Astrocyte of the hippocampus (primary cell): ENCODE results near the gene PRR7.

Experiments
- DNase-seq: peaks from one replicate; pipeline ENCODE4 v3.0.0; 2011; ENCODE audit warnings: low read depth, low spot score

The PRR7 gene

DNA sequence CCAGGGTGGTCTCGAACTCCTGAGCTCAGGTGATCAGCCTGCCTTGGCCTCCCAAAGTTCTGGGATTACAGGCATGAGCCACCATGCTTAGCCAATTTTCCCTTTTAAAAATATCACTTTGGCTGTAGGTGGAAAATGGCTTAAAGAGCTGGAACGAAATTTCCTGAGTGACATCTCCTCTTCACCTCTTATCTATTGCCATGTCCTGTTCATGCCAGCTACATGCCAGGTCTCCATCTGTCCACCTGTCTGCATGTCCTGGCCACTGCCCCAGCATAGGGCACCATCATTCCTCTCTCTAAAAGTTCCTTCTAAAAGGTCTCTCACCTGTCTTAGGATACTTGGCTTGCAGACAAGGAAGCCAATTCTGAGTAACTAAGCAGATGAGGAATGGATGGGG lies 22.9 kb upstream of the PRR7 start:
- DNase-seq, result no peak

DNA sequence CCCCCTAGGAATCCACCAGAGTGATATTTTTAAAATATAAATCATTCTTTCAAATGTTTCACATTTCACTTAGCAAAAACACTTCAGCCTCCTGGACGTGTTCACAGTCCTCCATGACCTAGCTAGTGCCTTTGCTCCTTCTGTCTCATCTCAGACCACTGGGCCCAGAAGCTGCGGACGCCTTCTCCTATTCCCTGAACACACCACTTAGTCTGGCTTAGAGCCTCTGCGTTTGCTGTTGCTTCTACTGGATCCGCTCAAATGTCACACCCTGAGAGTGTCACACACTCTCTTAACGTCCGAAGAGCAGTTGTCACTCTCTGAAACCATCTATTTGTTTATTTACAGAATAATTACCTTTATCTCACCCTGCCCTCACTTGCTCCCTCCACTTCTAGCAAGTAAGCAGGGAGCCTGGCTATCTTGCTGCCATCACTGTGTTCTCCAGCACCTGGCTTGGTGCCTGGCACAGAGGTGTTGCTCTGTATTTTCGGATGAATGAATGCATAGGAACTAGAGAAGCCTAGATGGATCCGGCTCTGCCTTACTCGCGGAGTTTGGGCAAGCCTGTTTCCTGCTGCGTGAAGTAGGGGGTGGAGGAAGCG lies 21.3 kb upstream of the PRR7 start:
- DNase-seq, result no peak

DNA sequence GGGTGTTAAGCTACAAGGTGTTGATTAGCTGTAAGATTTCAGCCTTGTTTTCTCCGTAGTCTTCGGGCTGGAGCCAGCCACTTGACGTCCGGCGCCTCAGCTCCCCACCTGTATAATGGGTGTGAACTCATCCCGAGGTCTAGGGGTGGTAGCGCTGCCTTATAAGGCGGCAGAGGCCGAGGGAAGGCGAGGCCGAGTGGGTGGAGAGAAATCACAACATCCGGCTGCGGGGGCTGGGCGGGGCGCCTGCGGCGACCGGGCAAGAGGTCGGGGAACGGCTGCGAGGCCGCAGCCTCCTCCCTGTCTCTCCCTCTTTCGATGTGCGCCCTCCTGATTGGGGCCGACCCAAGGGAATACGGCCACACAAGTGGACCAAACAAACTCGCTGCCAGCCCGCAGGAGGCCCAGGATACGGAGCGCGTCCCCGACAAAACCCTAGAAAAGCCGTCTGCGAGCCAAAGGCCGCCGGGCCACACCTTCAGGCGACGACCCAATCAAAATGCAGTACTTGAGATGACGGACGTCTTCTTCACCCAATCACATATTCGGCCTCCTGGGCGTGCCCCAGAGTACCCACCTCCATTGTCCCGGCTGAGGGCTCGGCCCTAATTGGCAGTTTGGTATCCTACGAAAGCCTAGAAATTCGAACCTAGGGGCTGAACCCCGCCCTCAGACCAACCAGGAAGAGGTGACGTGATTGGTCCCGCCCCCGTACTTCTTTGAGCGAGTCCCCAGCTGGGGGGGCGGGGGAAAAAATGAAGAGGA lies 20.6 kb upstream of the PRR7 start:
- DNase-seq, result peak; percentile 100

DNA sequence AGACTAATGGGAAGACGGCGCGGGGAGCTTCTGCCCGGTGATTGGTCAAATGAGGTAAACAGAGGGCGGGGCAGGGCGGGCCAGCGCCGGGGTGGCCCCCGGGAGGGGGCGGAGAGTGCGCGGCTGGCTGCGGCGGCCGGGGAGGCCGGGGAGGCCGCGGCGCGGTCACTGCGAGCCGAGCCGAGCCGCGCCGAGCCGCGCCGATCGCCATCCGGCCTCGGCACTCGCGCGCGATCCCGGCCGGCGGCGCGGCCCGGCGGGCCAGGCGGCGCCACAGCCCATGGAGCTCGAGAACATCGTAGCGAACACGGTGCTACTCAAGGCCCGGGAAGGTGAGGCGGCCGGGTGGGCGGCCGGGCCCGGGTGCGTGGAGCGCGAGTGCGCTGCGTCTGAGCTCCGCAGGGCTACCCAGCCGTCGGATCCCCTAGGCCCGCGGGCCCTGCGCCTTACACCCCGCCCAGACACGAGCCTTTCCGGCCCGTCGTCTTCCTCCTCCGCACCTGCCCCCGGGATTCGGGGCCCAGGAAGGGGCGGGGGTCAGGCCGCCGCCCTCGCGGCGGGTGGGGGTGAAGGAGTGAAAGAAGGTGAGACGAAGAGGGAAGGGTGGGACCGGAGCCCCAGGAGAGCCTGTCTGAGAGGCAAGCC lies 19.9 kb upstream of the PRR7 start, which contains the start of gene GRK6:
Gene GRK6 (plus strand): TSS at position 111 of the 645 bp plus-strand sequence. CDS start 170 bp downstream, at position 281.
- no peak for DNase-seq

DNA sequence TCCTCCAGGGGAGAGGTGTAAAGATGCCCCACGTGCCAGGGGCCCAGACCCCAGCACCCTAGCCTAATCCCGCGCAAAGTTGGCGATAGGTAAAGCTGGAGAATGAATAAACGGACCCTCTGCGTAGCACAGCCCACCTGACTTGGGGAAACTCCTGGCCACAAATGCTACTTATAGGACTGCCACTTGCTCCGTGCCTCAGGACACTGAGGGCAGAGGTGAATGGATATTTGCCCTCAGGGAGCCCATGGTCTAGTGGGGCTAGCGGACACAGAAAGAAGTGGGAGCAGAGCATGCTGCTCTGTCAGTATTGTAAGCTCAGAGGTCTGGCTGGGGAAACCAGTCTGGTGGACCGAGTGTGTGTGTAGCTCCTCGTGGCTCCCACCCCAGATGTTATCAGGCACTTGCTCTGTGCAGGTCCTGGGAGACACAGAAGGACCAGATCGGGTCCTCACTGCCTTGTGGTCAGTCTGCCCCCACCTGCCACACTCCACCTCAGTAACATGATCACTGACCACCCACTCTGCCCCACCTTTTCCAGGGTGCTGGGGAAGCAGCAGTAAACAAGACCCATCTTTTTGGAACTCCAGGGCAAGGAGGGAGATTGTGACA lies 19.3 kb upstream of the PRR7 start:
- DNase-seq, result peak; percentile 29

DNA sequence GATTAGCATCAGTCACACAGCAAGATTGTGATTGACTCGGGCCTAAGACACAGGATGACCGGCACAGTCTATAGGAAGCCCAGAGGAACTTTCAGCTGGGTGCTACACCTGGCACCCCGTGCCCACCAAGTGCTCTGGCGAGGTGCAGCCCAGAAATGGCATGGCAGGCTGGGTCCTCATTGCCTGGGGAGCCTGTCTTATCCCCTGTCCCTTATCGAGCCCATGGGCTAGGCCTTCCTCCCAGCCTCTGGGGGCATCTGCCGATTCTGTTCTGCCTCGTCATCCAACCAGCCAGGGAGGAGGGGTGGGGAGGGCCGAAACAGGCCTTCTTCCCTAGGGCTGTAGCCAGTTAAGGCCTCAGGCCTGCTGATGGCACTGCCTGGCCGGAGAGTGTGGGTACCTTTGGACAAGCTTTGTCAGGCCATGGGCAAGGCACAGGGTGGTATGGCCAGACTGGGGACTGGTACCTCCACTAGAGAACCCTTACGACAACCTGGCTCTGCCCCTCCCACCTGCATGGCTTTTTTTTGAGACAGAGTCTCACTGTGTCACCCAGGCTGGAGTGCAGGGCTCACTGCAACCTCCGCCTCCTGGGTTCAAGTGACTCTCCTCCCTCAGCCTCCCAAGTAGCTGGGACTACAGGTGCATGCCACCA lies 18.6 kb upstream of the PRR7 start:
- no peak for DNase-seq

DNA sequence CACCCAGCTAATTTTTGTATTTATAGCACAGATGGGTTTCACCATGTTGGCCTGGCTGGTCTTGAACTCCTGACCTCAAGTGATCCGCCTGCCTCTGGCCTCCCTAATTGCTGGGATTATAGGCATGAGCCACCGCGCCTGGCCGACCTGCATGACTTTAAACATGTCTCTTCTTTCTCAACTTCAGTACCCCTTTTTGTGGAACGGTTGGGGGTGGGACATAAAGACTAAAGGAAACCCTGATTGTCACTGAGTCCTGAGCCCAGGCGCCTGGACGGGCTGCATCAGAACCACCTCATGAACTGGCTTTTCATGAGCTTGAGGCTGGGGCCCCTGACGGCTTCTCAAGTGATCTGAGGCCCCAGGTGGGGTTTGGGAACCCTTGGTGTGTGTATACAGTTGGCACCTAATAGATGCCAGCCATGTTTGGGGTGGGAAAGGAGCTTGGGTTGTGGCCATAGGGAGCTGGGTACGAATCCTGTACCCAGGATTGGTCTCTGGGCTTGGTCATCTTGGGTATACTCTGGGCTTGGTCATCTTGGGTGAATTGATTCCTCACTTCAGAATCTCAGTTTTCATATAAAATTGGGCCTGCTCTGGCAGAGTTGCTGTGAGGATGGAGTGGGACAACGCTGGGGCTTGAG lies 17.9 kb upstream of the PRR7 start:
- DNase-seq, result no peak

DNA sequence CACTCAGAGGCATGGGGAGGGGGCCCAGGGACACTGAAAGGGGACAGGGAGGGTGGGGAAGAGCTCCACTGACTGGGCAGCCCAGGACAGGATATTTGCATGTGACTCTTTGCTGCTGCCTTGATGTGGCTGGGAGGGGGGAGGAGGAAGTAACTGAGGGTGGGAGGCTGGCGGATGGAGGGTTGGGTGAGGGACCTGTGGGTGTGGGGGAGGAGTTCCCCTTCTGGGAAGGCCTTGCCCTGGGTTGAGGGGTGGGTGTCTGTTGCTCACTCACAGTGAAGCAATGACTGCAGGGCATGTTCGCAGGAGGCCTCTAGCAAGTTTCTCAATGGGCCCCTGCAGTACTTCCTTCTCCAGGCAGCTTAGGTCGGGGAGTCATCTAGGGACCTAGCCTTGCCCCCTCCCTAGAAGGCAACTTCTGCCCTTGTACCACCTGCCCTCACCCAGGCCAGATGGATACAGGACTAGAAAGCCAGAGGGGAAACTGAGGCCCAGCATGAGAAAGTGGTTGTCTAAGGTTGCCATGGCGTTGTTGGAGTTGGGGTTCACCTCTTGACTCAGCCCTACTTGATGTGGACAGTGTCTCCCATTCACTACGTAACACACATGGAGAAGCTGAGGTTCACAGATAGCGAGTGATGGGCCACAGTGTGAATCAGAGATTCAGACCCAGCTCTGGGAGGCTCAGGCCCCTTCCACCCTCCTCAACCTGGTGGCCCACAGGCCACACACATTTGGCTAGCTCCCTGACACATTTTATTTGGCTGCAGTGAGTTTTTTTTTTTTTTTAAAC lies 17.2 kb upstream of the PRR7 start:
- DNase-seq, result no peak

DNA sequence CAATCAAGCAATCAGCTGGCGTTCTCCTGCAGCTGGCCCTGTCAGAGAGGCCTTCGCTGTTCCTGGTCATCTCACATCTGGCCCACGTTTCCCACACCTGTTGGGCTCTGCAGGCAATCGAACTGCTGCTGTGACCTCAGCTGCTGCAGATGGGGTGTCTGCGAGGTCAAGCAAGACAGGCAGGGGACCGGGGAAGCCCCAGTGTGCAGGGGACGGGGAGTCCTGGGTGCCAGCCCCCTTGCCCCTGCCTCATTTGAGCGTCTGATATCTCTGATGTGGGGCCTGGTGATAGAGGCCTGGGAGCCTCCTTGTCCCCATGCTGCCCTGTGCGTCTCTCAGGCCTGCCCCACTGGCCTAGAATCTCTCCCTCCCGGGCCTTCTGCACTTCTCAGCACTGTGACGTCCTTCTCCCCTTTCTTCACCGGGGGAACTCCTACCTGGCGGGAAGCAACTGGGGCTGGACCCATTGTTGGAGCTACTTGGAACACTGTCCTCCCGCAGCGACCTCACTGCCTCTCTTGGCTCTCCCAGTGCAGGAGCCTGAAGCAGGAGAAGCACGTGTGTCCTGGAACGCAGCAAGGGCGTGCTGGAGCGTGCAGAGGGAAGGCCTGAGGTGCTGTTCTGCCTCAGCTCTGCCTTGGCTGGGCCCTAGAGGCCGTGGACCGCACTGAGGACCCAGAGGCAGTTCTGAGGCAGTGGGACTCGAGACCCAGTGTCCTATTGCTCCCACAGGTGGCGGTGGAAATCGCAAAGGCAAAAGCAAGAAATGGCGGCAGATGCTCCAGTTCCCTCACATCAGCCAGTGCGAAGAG lies 16.3 kb upstream of the PRR7 start:
- no peak for DNase-seq

DNA sequence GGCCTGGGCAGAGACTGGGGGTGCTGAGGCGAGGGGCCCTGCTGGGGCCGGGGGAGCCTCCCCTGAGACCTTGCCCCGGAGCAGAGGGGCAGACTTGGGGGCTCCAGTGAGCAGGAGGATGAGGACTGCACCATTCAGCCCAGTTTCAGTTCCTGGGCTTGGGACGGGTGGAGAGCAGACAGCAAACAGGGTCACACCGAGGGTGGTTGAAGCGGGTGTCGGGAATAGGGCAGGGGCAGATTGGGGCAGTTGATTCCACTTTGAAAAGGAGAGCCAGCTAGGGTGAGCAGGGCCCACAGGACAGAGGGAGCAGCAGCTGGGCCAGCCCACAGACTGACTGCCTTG lies 15.7 kb upstream of the PRR7 start:
- DNase-seq, result no peak

DNA sequence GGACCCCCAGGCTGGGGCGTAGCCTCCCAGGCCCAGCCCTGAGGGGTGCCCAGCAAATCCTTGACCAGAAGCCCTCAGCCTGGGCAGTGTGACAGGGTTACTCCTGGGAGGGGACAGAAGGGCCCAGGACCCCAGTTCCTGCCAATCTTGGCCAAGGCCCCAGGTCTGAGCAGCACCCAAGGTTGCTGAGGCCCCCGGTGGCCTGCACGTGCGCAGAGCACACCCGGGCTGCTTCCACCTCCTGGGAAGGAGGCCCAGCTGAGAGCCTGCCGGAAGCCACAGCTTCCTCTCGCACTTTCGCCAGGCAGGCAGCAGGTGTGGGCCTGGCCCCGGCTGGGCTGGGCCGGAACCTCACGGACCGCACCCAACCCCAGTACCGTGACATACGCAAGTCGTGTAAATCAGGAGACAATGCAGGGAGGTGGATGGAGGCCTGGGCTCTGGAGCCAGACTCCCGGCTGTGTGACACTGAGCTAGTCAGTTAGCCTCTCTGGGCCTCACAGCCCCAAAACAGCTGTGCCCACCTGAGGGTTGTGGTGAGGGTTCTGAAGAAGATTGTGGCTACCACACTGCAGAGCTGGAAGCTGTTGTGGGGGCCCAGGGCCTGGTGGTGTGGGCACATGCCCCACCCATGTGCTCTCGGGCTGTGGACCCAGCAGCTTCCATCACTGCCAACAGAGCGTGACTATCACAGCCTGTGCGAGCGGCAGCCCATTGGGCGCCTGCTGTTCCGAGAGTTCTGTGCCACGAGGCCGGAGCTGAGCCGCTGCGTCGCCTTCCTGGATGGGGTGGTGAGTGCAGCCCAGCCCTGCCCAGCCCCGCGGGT lies 15.1 kb upstream of the PRR7 start:
- no peak for DNase-seq

DNA sequence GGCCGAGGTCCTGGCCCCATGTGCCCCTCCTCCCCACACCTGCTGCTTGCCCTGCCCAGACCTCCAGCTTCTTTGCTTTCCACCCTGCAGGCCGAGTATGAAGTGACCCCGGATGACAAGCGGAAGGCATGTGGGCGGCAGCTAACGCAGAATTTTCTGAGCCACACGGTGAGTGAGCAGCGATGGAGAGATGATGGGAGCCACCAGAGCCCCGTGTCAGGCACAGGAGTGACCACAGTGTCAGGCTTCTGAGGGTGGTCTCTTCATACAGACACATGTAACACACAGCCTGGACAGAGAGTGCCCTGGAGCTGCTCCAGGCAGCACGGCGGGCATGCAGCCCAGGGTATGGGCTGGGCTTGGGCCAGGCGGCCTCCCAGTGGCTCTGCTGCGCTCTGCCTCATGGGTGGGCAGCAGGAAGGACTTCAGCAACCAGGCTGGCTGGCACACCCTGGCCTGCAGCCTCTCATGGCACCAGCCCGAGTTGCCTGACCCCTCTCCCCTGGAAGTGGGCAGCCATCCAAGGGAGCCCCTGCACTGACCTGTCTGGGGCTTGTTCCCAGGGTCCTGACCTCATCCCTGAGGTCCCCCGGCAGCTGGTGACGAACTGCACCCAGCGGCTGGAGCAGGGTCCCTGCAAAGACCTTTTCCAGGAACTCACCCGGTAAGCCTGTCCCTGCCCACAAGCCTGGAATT lies 14.3 kb upstream of the PRR7 start:
- peak; percentile 54 for DNase-seq

DNA sequence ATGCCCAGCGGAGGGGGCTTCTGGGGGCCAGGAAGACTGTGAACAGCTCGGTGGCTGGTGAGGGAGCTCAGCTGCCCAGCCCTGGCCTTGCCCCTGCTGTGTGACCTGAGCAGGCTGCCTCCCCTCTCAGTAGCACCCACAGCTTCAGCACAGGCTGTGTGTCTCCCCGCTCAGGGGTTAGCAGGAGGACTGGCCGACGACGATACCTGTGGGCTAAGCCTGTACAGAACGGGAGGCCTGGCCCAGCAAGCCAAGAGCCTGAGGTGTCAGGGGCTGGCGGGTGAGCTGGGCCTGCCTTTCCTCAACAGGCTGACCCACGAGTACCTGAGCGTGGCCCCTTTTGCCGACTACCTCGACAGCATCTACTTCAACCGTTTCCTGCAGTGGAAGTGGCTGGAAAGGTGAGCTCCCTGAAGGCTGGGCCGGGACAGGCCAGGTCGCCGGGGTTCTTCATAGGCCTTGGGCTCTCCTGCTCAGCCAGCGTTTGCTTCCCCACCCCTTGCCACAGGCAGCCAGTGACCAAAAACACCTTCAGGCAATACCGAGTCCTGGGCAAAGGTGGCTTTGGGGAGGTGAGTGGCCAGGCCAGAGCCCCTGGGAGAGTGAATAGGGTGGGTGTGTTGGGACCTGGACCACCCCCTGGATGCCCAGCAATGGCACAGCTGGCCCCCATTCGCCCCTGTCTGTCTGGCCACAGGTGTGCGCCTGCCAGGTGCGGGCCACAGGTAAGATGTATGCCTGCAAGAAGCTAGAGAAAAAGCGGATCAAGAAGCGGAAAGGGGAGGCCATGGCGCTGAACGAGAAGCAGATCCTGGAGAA lies 13.6 kb upstream of the PRR7 start:
- DNase-seq, result no peak

DNA sequence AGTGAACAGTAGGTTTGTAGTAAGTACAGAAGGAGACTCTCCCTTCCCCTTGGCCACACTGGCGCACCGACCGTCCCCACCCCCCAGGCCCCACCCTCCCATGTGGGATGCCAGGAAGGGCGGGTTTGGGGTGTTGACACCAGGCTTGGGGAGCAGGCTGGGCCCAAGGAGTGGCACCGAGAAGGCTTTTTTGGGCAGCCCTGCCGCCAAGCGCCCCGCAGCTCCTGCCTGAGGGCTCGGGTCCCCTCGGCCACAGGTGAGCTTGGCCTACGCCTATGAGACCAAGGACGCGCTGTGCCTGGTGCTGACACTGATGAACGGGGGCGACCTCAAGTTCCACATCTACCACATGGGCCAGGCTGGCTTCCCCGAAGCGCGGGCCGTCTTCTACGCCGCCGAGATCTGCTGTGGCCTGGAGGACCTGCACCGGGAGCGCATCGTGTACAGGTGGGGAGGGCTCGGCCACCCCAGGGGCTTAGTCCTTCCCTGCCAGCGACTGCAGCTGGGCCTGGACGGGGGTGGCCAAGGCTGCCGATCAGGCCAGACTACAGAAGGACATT lies 12.9 kb upstream of the PRR7 start:
- no peak for DNase-seq

DNA sequence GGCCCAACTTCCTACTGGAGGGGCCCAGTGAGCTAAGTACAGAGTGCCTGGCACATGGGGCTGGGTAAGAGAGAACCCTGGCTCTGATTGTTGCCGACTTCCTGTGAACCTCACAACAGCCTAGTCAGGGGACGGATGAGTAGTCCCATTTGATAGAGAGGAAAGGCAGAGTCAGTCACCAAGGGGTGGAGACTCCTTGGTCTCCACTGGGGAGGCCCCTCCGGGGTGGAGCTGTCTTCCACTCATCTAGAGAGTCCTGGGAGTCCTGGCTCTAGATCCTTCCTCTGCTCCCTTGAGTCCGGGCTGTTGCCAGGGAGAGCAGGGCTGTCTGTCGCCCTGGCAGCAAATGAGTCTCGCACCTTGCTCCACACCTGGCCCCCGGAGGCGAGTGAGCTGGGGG lies 12.2 kb upstream of the PRR7 start:
- no peak for DNase-seq

DNA sequence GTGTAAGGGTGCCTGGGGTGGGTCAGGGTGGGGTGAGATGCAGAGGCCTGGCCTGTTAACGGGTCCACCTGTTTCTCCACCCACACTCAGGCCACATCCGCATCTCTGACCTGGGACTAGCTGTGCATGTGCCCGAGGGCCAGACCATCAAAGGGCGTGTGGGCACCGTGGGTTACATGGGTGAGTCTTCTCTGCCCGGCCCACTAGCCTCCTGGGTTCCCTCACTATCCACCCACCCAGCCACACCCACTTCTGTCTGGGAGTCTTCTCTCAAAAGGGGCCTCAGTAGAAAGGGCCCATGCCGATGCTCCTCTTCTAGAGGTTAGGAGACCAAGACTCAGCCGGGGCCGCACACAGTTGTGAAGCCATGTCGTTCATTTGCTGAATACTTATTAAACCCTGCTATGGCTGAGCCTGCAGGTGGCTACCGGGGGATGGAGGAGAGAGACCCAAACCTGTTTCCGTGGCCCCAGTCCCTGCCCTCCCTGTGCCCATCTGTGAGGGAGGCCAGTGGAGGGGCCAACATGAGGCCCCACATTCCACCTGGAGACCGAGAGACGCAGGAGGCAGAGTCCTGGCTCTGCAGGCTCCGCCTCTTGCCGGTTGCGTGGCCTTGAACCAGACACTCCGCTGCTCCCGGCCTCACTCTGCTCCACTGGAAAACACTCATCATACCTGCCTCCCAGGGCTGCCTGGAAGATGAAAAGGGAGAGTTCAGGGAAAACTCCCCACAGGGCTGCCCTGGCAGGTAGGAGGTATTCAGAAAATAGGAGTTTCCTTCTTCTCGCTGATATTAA lies 11.5 kb upstream of the PRR7 start:
- no peak for DNase-seq
